HEK293T (cell line): Measurements from ENCODE around the gene TBC1D12.

ENCODE experiments used
- BHLHE40 ChIP-seq: fragments of 450-650 bp; IDR thresholded peaks from 2 replicates; pipeline ENCODE4 v1.6.1; 2016; ENCODE audit warnings: mild to moderate bottlenecking, moderate library complexity, borderline replicate concordance
- TARDBP ChIP-seq: fragments of 450-650 bp; IDR thresholded peaks from 2 replicates; pipeline ENCODE4 v1.6.1; 2016
- ZNF384 ChIP-seq: fragments of 450-650 bp; IDR thresholded peaks from 2 replicates; pipeline ENCODE4 v1.6.1; 2016

DNA sequence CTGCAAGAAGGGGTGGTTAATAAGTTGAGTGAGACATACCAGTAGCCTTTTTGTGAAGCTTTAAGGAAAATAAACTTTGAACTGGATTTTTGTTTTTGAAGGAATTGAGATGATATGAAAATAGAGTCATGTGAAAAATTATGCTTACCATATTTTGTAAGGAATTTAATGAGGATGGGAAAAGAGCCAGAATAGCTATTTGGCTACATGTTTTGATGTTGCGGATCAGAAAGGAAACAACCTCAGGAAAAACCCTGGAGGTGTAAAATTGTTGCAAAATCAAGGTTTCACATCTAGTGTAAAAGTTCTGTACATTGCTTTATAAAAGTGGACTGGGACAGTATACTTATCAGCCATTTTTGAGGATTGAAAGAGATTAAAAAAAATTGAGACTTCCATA, 15.0 kb downstream of the TBC1D12 start:
- TF ChIP-seq BHLHE40, result no peak
- no peak for TF ChIP-seq ZNF384
- no peak for TF ChIP-seq TARDBP
